ENCODE data around the gene MMP3.

Gene MMP3

GRCh38 chr11:102793677-102794290 lies 49.6 kb downstream of the MMP3 start:
- intact Hi-C loops (cut with DNase I), result no loop called here
- DNase-seq, result no peak

- intact Hi-C loops (cut with DNase I), result no loop called here
- DNase-seq, result no peak
Observed at GRCh38 chr11:102792604-102793003, 50.8 kb downstream of the MMP3 start.

GRCh38 chr11:102791271-102792036 lies 52.0 kb downstream of the MMP3 start:
- DNase-seq, result no peak
- intact Hi-C loops (cut with DNase I), result no loop called here

- intact Hi-C loops (cut with DNase I), result no loop called here
- no peak for DNase-seq
Observed at GRCh38 chr11:102788334-102788995, 54.9 kb downstream of the MMP3 start.

All from posterior cingulate gyrus (tissue), 11 donors.